DND-41 (cell line): ENCODE data around the gene SHROOM2.

Experiments
- CTCF ChIP-seq: IDR thresholded peaks from 2 replicates; pipeline ENCODE4 v1.5.1; 2012; ENCODE audit warnings: borderline replicate concordance, low read length, moderate library complexity, mild to moderate bottlenecking; ENCODE audit not compliant: poor library complexity, severe bottlenecking; ENCODE audit errors: extremely low read depth
- EZH2 ChIP-seq: IDR thresholded peaks from 3 replicates; pipeline ENCODE4 v1.6.1; 2012; ENCODE audit warnings: borderline replicate concordance, low read depth, mild to moderate bottlenecking, moderate library complexity, low read length, inconsistent platforms; ENCODE audit not compliant: severe bottlenecking

GRCh38 chrX:9772943-9773342 lies 13.3 kb upstream of the SHROOM2 start:
- TF ChIP-seq CTCF (no peak), EZH2 (no peak)
